Sigmoid colon (tissue), 7 donors: ENCODE results near the gene GNAI2. TPM values are rescaled to one million over a fixed set of nuclear protein-coding genes. Genes with fewer than 3 reads are reported as not detected.
"Not testable (repeated sequence)": the region's sequence is repeated elsewhere in the genome, so short reads cannot be mapped to it uniquely, and the experiment has no call there.

Experiments used
- DNase-seq: peaks from one replicate; pipeline ENCODE4 v3.0.0-alpha.2; 2019
- H3K27ac ChIP-seq, 4 donors: fragments of 200-600 bp; sonication (generic); one replicate each; pipeline ENCODE4 v1.5.1; 2016 to 2019; ENCODE audit warnings: mild to moderate bottlenecking in 1 of 4
- H3K27me3 ChIP-seq, 3 donors: fragments of 200-600 bp; sonication (generic); one replicate each; pipeline ENCODE4 v1.5.1; 2019; ENCODE audit warnings: mild to moderate bottlenecking in 1 of 3
- H3K36me3 ChIP-seq, 4 donors: fragments of 200-600 bp; sonication (generic); one replicate each; pipeline ENCODE4 v1.5.1; 2016 to 2019
- H3K4me1 ChIP-seq, 4 donors: fragments of 200-600 bp; sonication (generic); one replicate each; pipeline ENCODE4 v1.5.1; 2017 to 2019
- H3K4me3 ChIP-seq, 4 donors: fragments of 200-600 bp; sonication (generic); one replicate each; pipeline ENCODE4 v1.5.1; 2017 to 2019; ENCODE audit warnings: mild to moderate bottlenecking in 2 of 4, moderate library complexity in 1 of 4
- H3K9me3 ChIP-seq, 4 donors: fragments of 200-600 bp in 3 of 4; sonication (generic) in 3 of 4; one replicate each; pipeline versions ENCODE4 v1.5.1 to v1.6.1; 2013 to 2019
- EP300 ChIP-seq, 4 donors: sonication (generic); formaldehyde crosslinking; IDR thresholded peaks; one replicate each; pipeline ENCODE4 v1.6.1; 2017; ENCODE audit warnings: antibody characterized with exemption in 4 of 4
- POLR2A ChIP-seq, 2 donors: fragments of 450-650 bp; IDR thresholded peaks; one replicate each; pipeline ENCODE4 v1.6.1; 2016; ENCODE audit warnings: antibody characterized with exemption in 2 of 2, mild to moderate bottlenecking in 2 of 2, moderate library complexity in 2 of 2
- POLR2AphosphoS5 ChIP-seq, 4 donors: sonication (generic); formaldehyde crosslinking; IDR thresholded peaks; one replicate each; pipeline ENCODE4 v1.6.1; 2017; ENCODE audit warnings: antibody characterized with exemption in 4 of 4
- WGBS, 2 donors: extraction: QIAGEN DNeasy Blood & Tissue Kit; methylation state at CpG; one replicate each; pipeline ENCODE4 v1.1.7; 2013; 5-methylcytosine and 5-hydroxymethylcytosine counted together
- intact Hi-C: fragments of 100-400 bp; cut with DNase I; formaldehyde crosslinking; loops from one replicate; pipeline ENCODE4 v1.15.1; 2023
- polyA plus RNA-seq, 3 donors: library from polyadenylated mRNA; stranded (reverse); fragments of 200-250 nt; gene quantifications; one replicate each; pipeline ENCODE4 v1.2.3, GENCODE V29; 2013
- total RNA-seq, 4 donors: library from RNA; depleted of rRNA; stranded (reverse); fragments of >200 nt; gene quantifications; one replicate each; pipeline ENCODE4 v1.1.0, GENCODE V29; 2016
- TF ChIP-seq, protein P1 (sequence below), 4 experiments: fragments of 450-650 bp in 3 of 4; fragments of 200-600 bp in 1 of 4; IDR thresholded peaks; one replicate each; pipeline ENCODE4 v1.5.1; 2016 to 2019; ENCODE audit warnings: antibody characterized with exemption in 4 of 4, mild to moderate bottlenecking in 3 of 4, moderate library complexity in 2 of 4
- donor health status: healthy with polysubstance abuse.
- donor health status: Bipolar disorder and iron deficiency.
- donor health status: healthy.

Gene GNAI2
- total and polyA plus RNA-seq, 7 donors: 43.9 to 171 (median 149) TPM

DNA sequence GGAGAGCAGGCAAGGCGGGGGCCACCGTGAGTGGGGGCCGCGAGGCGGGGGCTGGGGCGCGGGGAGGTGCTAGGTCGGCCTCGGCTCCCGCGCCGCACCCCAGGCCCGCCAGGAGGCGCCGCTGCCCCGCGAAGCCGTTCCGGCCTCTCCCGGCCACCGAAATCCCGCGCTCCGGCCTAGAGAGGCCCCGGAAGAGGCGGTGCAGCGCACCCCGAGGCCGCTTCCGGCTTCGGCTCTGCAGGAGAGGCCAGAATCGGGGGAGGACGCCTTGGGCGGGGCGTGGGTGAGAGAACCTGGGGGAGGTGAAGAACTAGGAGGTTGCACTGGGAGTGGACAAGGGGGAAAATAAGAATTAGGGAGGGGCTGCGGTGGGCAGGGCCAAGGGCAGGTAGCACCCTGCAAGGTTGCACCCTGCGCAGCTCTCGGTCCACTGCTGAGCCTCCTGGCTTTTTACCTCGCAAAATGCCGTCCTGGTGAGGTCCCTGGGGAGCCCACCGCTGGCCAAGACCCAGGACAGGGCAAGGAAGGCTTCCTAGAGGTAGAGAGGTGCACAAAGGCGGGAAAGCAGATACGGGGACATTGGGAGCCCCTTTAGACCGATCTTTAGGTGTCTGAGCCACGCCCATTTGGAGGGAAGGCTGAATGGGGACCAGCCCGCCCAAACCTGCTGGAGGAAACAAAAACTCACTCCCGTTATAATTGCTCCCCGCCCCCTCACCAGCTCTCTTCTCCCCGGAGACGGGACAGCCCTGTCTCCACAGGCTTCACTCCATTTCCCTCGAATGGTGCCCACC is 8.4 kb upstream of the GNAI2 start:
- peak; percentile 95 for DNase-seq
- Histone ChIP-seq H3K9me3 (no peaks in the 10 kb centered on the region), H3K4me3 (peak overlapping the region; percentile 55 to 73 (median 62)), H3K27me3 (no peaks in the 10 kb centered on the region), H3K4me1 (peaks cover 0 to 28% (median 22%) of the 10 kb centered on the region in 4 donors), H3K36me3 (no peaks in the 10 kb centered on the region), H3K27ac (peak overlapping the region; percentile 70 to 77 (median 76))
- TF ChIP-seq POLR2A (IDR thresholded peaks at IDR 0.05) (peak; percentile 8 to 41), POLR2AphosphoS5 (IDR thresholded peaks at IDR 0.05) (peak in 3 of 4 donors; percentile 42 to 78 (median 69)), EP300 (IDR thresholded peaks at IDR 0.05) (no peak)
- TF ChIP-seq, protein P1, sequence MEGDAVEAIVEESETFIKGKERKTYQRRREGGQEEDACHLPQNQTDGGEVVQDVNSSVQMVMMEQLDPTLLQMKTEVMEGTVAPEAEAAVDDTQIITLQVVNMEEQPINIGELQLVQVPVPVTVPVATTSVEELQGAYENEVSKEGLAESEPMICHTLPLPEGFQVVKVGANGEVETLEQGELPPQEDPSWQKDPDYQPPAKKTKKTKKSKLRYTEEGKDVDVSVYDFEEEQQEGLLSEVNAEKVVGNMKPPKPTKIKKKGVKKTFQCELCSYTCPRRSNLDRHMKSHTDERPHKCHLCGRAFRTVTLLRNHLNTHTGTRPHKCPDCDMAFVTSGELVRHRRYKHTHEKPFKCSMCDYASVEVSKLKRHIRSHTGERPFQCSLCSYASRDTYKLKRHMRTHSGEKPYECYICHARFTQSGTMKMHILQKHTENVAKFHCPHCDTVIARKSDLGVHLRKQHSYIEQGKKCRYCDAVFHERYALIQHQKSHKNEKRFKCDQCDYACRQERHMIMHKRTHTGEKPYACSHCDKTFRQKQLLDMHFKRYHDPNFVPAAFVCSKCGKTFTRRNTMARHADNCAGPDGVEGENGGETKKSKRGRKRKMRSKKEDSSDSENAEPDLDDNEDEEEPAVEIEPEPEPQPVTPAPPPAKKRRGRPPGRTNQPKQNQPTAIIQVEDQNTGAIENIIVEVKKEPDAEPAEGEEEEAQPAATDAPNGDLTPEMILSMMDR (IDR thresholded peaks at IDR 0.05): peak in 3 of 4 experiments; percentile 48 to 97 (median 60)
- 1% methylated on average over 51 of the region's 51 CpGs for WGBS, 2 donors
- intact Hi-C loops: loop anchor here (1.0 to 2.0 kb wide), 3 partner anchors 19 to 107 kb away; no protein-coding TSS in a partner anchor

DNA sequence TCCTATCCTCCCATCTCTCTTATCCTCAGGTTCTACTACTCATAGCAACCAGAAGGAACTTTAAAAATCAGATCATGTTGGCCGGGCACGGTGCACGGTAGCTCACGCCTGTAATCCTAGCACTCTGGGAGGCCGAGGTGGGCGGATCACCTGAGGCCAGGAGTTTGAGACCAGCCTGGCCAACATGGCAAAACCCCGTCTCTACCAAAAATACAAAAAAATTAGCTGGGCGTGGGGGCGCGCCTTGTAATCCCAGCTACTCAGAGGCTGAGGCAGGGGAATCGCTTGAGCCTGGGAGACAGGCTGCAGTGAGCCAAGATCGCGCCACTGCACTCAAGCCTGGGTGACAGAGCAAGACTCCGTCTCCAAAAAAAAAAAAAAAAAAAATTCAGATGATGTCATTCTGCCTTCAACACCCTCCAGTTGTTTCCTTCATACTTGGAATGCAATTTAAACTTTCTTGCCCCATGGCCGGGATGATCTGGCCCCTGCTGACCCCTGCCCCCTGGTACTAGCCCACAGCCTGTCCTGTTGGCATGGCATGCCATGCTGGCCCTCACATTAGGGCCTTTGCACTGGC is 7.7 kb upstream of the GNAI2 start:
- H3K9me3 ChIP-seq, intact Hi-C loops, DNase-seq, H3K36me3 ChIP-seq, H3K27me3 ChIP-seq: not testable (repeated sequence)
- peak overlapping the region in 3 of 4 donors; percentile 75 to 77 (median 76) for H3K27ac ChIP-seq
- 29 to 51% methylated on average over 15 of the region's 15 CpGs for WGBS, 2 donors
- peak overlapping the region in 3 of 4 donors; percentile 55 to 73 (median 65) for H3K4me3 ChIP-seq
- H3K4me1 ChIP-seq: peaks cover 0 to 28% (median 22%) of the 10 kb centered on the region in 4 donors

GRCh38 chr3:50229490-50229889 is 6.5 kb upstream of the GNAI2 start:
- Histone ChIP-seq H3K9me3 (no peaks in the 10 kb centered on the region), H3K27me3 (no peaks in the 10 kb centered on the region), H3K4me1 (peaks cover 0 to 28% (median 22%) of the 10 kb centered on the region in 4 donors), H3K27ac (peak overlapping the region in 1 of 4 donors; percentile 4), H3K36me3 (no peaks in the 10 kb centered on the region), H3K4me3 (no peak overlapping the region)
- WGBS, 2 donors: 91 to 93% methylated on average over 3 of the region's 3 CpGs
- intact Hi-C loops: no loop called here
- no peak for DNase-seq
- TF ChIP-seq POLR2AphosphoS5 (IDR thresholded peaks at IDR 0.05): no peak
- no peak for TF ChIP-seq POLR2A (IDR thresholded peaks at IDR 0.05)
- TF ChIP-seq, protein P1 (IDR thresholded peaks at IDR 0.05): no peak
- no peak for TF ChIP-seq EP300 (IDR thresholded peaks at IDR 0.05)

DNA sequence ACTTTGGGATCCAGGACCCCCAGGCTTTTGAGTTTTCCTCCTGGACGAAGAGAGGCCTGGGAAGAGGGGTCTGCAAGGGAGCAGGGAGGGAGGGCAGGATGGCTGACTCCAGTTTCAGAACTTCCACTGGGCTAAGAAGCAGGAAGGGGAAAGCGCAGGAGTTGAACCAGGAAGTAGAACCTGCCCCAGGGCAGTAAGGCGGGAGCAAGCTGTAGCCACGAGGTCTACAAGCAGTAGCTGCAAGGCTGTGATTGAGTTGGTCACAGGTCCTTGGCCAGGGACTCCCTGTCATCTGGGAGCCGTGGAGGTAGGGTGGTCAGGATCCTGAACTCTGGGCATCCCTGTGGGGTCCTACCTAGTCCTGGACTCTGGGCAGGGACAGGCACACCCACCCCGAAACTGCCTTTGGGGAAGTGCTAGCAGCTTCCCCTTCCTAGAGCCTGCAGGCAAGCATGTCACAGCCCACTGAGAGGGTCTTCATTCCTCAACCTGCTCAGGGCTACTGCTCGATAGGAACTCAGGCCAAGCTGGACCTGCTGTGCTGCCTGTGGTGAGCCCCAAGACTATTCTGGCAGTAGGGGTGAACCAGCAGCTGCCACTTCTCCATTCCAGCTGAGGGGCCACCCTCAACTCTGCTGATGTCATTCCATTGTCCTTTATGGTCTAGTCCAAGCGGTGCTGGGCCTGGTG is 5.8 kb upstream of the GNAI2 start:
- no peaks in the 10 kb centered on the region for H3K27me3 ChIP-seq
- no peak overlapping the region for H3K4me3 ChIP-seq
- TF ChIP-seq POLR2AphosphoS5 (IDR thresholded peaks at IDR 0.05) (no peak), POLR2A (IDR thresholded peaks at IDR 0.05) (no peak), EP300 (IDR thresholded peaks at IDR 0.05) (no peak)
- TF ChIP-seq, protein P1 (IDR thresholded peaks at IDR 0.05): no peak
- no peaks in the 10 kb centered on the region for H3K9me3 ChIP-seq
- no peaks in the 10 kb centered on the region for H3K36me3 ChIP-seq
- 70 to 83% methylated on average over 8 of the region's 8 CpGs for WGBS, 2 donors
- intact Hi-C loops: no loop called here
- no peak for DNase-seq
- H3K4me1 ChIP-seq: peaks cover 0 to 34% (median 29%) of the 10 kb centered on the region in 4 donors
- peak overlapping the region in 1 of 4 donors; percentile 4 for H3K27ac ChIP-seq

DNA sequence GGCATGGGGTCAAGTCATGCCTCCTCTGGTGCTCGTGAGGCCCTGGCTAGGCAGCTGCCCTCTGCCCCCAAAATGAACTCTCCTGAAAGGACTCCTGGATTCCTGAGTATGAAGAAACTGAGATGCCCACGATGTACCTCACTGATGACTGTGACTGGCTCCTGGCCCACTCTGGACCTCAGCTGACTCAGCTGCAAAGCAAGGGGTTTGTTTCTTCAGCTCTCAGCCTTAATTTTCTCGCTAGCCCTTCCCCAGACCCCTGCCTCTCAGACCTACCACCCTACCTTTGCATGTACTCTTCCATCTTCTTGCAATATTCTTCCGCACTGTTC is 5.2 kb upstream of the GNAI2 start:
- intact Hi-C loops: no loop called here
- TF ChIP-seq POLR2AphosphoS5 (IDR thresholded peaks at IDR 0.05) (no peak), EP300 (IDR thresholded peaks at IDR 0.05) (no peak), POLR2A (IDR thresholded peaks at IDR 0.05) (no peak)
- TF ChIP-seq, protein P1 (IDR thresholded peaks at IDR 0.05): no peak
- Histone ChIP-seq H3K4me1 (peaks cover 0 to 34% (median 31%) of the 10 kb centered on the region in 4 donors), H3K27ac (no peak overlapping the region), H3K36me3 (no peaks in the 10 kb centered on the region), H3K27me3 (no peaks in the 10 kb centered on the region), H3K9me3 (no peaks in the 10 kb centered on the region), H3K4me3 (no peak overlapping the region)
- WGBS, 2 donors: 88 to 89% methylated on average over 4 of the region's 4 CpGs
- no peak for DNase-seq
